ENCODE measurements around the gene ATP13A5. TPM values are rescaled to one million over a fixed set of nuclear protein-coding genes. Genes with fewer than 3 reads are reported as not detected.

ATP13A5 gene
- total RNA-seq, 1 donor from 2014 or later: not detected

DNA sequence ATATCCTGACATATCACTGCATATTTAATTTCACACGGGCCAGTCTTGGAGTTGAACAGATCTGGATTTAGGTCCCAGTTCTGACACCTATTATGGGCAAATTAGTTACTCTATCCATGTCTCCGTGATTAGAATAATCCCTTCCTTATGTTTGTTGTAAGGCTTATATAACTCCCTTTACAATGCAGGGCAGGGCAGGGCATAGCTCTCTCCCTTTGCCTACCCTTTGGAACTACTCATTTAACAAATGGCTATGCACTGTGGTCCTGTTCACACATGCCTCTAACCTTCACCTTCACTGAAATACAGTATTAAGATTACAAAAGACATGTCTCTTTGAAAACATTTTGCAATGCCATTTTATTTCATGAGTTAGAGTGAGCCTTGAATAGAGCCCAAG, 24.8 kb upstream of the ATP13A5 start:
- Mint-ChIP-seq H3K36me3 (ENCODE audit: unreplicated experiment) (no peaks in the 10 kb centered on the region), H3K27me3 (ENCODE audit: unreplicated experiment) (no peaks in the 10 kb centered on the region), H3K27ac (ENCODE audit: unreplicated experiment) (no peak overlapping the region), H3K9me3 (ENCODE audit: unreplicated experiment) (no peaks in the 10 kb centered on the region), H3K4me3 (ENCODE audit: unreplicated experiment) (no peak overlapping the region), H3K4me1 (ENCODE audit: low read depth, unreplicated experiment) (peaks cover 6% of the 10 kb centered on the region)
- no peak for TF ChIP-seq CTCF (IDR thresholded peaks at IDR 0.05; ENCODE audit: partially characterized antibody, unreplicated experiment)
- no peak for DNase-seq

DNA sequence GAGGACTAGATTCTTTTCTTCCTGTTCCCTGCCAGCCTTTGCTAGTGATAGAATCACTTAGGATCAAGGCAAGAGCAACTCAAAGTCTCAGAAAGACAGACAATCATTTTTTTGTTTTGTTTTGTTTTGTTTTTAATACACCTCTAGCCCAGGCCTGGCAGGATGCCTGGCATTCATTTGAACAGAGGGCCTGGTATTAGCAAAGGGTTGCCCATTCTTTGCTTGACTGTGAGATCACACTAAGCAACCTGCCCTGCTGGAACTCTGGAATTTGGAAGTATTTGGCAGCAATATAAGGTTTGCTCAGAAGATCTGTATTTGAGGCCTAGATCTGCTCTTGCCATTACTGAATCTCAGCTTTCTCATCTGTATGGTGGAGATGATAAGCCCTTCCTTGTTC, 21.8 kb upstream of the ATP13A5 start:
- Mint-ChIP-seq H3K4me3 (ENCODE audit: unreplicated experiment) (no peak overlapping the region), H3K9me3 (ENCODE audit: unreplicated experiment) (no peaks in the 10 kb centered on the region), H3K27ac (ENCODE audit: unreplicated experiment) (no peak overlapping the region), H3K27me3 (ENCODE audit: unreplicated experiment) (no peaks in the 10 kb centered on the region), H3K4me1 (ENCODE audit: low read depth, unreplicated experiment) (no peaks in the 10 kb centered on the region), H3K36me3 (ENCODE audit: unreplicated experiment) (no peaks in the 10 kb centered on the region)
- no peak for DNase-seq
- TF ChIP-seq CTCF (IDR thresholded peaks at IDR 0.05; ENCODE audit: partially characterized antibody, unreplicated experiment): no peak

- H3K9me3 Mint-ChIP-seq (ENCODE audit: unreplicated experiment): no peaks in the 10 kb centered on the region
- no peak for DNase-seq
- TF ChIP-seq CTCF (IDR thresholded peaks at IDR 0.05; ENCODE audit: partially characterized antibody, unreplicated experiment): no peak
- H3K36me3 Mint-ChIP-seq (ENCODE audit: unreplicated experiment): no peaks in the 10 kb centered on the region
- H3K4me1 Mint-ChIP-seq (ENCODE audit: low read depth, unreplicated experiment): no peaks in the 10 kb centered on the region
- H3K27me3 Mint-ChIP-seq (ENCODE audit: unreplicated experiment): no peaks in the 10 kb centered on the region
- no peak overlapping the region for H3K4me3 Mint-ChIP-seq (ENCODE audit: unreplicated experiment)
- no peak overlapping the region for H3K27ac Mint-ChIP-seq (ENCODE audit: unreplicated experiment)
These were observed 18.1 kb upstream of the ATP13A5 start for GRCh38 chr3:193396451-193397244.

- Mint-ChIP-seq H3K9me3 (ENCODE audit: unreplicated experiment) (no peaks in the 10 kb centered on the region), H3K4me3 (ENCODE audit: unreplicated experiment) (no peak overlapping the region), H3K36me3 (ENCODE audit: unreplicated experiment) (no peaks in the 10 kb centered on the region), H3K27me3 (ENCODE audit: unreplicated experiment) (no peaks in the 10 kb centered on the region), H3K4me1 (ENCODE audit: low read depth, unreplicated experiment) (peaks cover 10% of the 10 kb centered on the region), H3K27ac (ENCODE audit: unreplicated experiment) (no peak overlapping the region)
- no peak for DNase-seq
- TF ChIP-seq CTCF (IDR thresholded peaks at IDR 0.05; ENCODE audit: partially characterized antibody, unreplicated experiment): no peak
These were observed 13.3 kb upstream of the ATP13A5 start for GRCh38 chr3:193391902-193392301.

- H3K4me1 Mint-ChIP-seq (ENCODE audit: low read depth, unreplicated experiment): peaks cover 10% of the 10 kb centered on the region
- no peaks in the 10 kb centered on the region for H3K9me3 Mint-ChIP-seq (ENCODE audit: unreplicated experiment)
- H3K27me3 Mint-ChIP-seq (ENCODE audit: unreplicated experiment): no peaks in the 10 kb centered on the region
- peaks cover 6% of the 10 kb centered on the region for H3K36me3 Mint-ChIP-seq (ENCODE audit: unreplicated experiment)
- H3K27ac Mint-ChIP-seq (ENCODE audit: unreplicated experiment): peak overlapping the region; percentile 28
- no peak overlapping the region for H3K4me3 Mint-ChIP-seq (ENCODE audit: unreplicated experiment)
- TF ChIP-seq CTCF (IDR thresholded peaks at IDR 0.05; ENCODE audit: partially characterized antibody, unreplicated experiment): no peak
- DNase-seq: no peak
These were observed 10.8 kb upstream of the ATP13A5 start for GRCh38 chr3:193389335-193389734.

All from glutamatergic neuron (in vitro differentiated cells).